ENCODE measurements around the gene CUZD1. TPM values are rescaled to one million over a fixed set of nuclear protein-coding genes. Genes with fewer than 3 reads are reported as not detected.

Gene CUZD1
- total RNA-seq, 1 experiment from 2014 or later: 17.2 TPM

DNA sequence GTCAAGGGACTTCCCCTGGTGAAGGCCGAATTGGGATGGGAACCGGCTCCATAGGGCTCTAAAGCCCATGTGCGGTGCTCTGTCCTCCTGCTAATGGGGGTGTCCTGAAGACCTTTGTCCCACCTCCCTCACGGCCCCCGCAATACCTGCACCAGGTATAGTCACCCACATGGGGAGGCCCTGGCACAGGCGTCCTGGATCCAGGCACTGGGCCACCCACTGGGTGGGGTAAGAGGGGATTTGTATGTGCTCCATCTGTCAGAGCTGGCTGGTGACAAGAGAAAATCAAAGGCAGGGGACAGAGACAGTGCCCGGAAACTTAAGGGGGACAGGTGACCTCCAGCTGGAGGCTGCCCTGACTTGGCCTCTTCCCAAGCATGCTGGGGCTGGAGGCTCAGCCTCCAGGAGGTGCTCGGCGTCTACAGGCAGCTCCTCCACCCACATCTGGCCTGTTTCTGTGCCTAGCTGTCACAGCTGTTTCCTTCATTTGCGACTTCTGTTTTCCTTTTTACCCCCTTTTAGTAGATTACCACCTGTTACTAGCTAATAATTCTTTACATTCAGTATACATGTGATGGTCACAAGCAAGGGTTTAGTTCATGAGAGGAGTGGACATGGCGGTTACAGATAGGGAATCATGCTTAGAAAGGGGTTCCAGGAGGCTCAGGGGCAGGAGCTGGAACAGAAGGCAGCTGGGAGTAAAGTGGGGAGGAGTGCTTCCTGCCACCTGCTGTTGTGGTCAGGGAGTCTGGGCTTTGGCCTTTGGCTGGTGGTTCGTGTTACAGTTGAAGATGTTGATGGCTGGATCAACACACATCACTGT, 2.3 kb upstream of the CUZD1 start:
- H3K36me3 Mint-ChIP-seq (ENCODE audit: insufficient read depth in 1 of 3, low read depth in 3 of 3): peaks cover 2 to 22% (median 4%) of the 10 kb centered on the region in 3 experiments; a peak in 6 of 7 replicates
- no peak overlapping the region for H3K4me3 Mint-ChIP-seq
- TF ChIP-seq, protein P1, sequence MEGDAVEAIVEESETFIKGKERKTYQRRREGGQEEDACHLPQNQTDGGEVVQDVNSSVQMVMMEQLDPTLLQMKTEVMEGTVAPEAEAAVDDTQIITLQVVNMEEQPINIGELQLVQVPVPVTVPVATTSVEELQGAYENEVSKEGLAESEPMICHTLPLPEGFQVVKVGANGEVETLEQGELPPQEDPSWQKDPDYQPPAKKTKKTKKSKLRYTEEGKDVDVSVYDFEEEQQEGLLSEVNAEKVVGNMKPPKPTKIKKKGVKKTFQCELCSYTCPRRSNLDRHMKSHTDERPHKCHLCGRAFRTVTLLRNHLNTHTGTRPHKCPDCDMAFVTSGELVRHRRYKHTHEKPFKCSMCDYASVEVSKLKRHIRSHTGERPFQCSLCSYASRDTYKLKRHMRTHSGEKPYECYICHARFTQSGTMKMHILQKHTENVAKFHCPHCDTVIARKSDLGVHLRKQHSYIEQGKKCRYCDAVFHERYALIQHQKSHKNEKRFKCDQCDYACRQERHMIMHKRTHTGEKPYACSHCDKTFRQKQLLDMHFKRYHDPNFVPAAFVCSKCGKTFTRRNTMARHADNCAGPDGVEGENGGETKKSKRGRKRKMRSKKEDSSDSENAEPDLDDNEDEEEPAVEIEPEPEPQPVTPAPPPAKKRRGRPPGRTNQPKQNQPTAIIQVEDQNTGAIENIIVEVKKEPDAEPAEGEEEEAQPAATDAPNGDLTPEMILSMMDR (conservative IDR thresholded peaks at IDR 0.05): no peak
- peaks cover 0 to 19% of the 10 kb centered on the region in 2 experiments for H3K9me3 Mint-ChIP-seq
- H3K79me2 ChIP-seq (ENCODE audit: insufficient read depth, low read length): no peaks in the 10 kb centered on the region
- no peak overlapping the region for H3K4ac ChIP-seq (ENCODE audit: low read depth, low read length)
- H4K5ac ChIP-seq (ENCODE audit: insufficient read length, low read depth, low read length): no peak overlapping the region
- H3K23me2 ChIP-seq (ENCODE audit: insufficient read length, low read depth, low read length, poor library complexity, severe bottlenecking): no peaks in the 10 kb centered on the region
- H2BK15ac ChIP-seq (ENCODE audit: low read depth, low read length): no peak overlapping the region
- H4K91ac ChIP-seq (ENCODE audit: insufficient read length, low read depth, low read length): no peak overlapping the region
- peaks cover 41 to 44% of the 10 kb centered on the region in 2 experiments for H3K4me1 Mint-ChIP-seq
- no peak for DNase-seq
- H3K27me3 ChIP-seq (ENCODE audit: insufficient read depth, low read length): no peaks in the 10 kb centered on the region
- no peaks in the 10 kb centered on the region for H3K79me1 ChIP-seq (ENCODE audit: insufficient read depth, low read depth, low read length, poor library complexity, severe bottlenecking)
- no peak overlapping the region for H3K9ac ChIP-seq (ENCODE audit: extremely low read depth, insufficient read length, low read length)
- H3T11ph ChIP-seq (ENCODE audit: low read length): no peak overlapping the region
- H3K4me1 ChIP-seq (ENCODE audit: insufficient read depth, low read length): no peaks in the 10 kb centered on the region; the same call in 1 of the 2 replicates
- H4K20me1 ChIP-seq (ENCODE audit: control insufficient read depth, insufficient read depth, insufficient read length): no peaks in the 10 kb centered on the region
- H4K8ac ChIP-seq (replicated peaks; ENCODE audit: insufficient read length, low read depth, low read length): no peak overlapping the region
- H3K4me2 ChIP-seq (ENCODE audit: insufficient read depth, insufficient read length, low read length): no peak overlapping the region
- H2AFZ ChIP-seq (ENCODE audit: low read length): no peak overlapping the region
- H3K23ac ChIP-seq (ENCODE audit: insufficient read length, low read depth, low read length): no peak overlapping the region
- H2AK5ac ChIP-seq (ENCODE audit: insufficient read length, low read length): no peak overlapping the region
- WGBS (ENCODE audit: extremely low coverage, insufficient read length, low lambda C conversion rate): no CpG with 5 or more reads among the region's 12 CpGs
- H3K27me3 Mint-ChIP-seq (ENCODE audit: low read depth): no peaks in the 10 kb centered on the region
- H2BK5ac ChIP-seq (ENCODE audit: insufficient read length, low read length): no peak overlapping the region
- H2BK120ac ChIP-seq (ENCODE audit: low read depth, low read length, poor library complexity, severe bottlenecking): no peak overlapping the region
- H3K9me3 ChIP-seq (ENCODE audit: control insufficient read depth, low read depth, low read length): no peaks in the 10 kb centered on the region
- no peak overlapping the region for H3K14ac ChIP-seq (ENCODE audit: insufficient read depth, low read length)
- no peak overlapping the region for H3K27ac ChIP-seq (ENCODE audit: insufficient read length, low read depth, low read length)
- no peak overlapping the region for H2BK12ac ChIP-seq (ENCODE audit: insufficient read length, low read depth, low read length)
- H3K27ac Mint-ChIP-seq: peak overlapping the region in 1 of 3 experiments; percentile 22; a peak in 1 of 7 replicates
- H3K56ac ChIP-seq (ENCODE audit: insufficient read length, low read depth, low read length): no peak overlapping the region
- H2BK20ac ChIP-seq (ENCODE audit: low read depth, low read length, poor library complexity, severe bottlenecking): no peak overlapping the region
- H3K18ac ChIP-seq (ENCODE audit: insufficient read length, low read depth, low read length): no peak overlapping the region

Measured in H9 (cell line).